HuH-7.5 (cell line): ENCODE data around the gene OSBPL2.

Experiments used
- DNase-seq: peaks from one replicate; pipeline ENCODE4 v3.0.0; 2011; ENCODE audit warnings: low spot score

OSBPL2 gene

DNA sequence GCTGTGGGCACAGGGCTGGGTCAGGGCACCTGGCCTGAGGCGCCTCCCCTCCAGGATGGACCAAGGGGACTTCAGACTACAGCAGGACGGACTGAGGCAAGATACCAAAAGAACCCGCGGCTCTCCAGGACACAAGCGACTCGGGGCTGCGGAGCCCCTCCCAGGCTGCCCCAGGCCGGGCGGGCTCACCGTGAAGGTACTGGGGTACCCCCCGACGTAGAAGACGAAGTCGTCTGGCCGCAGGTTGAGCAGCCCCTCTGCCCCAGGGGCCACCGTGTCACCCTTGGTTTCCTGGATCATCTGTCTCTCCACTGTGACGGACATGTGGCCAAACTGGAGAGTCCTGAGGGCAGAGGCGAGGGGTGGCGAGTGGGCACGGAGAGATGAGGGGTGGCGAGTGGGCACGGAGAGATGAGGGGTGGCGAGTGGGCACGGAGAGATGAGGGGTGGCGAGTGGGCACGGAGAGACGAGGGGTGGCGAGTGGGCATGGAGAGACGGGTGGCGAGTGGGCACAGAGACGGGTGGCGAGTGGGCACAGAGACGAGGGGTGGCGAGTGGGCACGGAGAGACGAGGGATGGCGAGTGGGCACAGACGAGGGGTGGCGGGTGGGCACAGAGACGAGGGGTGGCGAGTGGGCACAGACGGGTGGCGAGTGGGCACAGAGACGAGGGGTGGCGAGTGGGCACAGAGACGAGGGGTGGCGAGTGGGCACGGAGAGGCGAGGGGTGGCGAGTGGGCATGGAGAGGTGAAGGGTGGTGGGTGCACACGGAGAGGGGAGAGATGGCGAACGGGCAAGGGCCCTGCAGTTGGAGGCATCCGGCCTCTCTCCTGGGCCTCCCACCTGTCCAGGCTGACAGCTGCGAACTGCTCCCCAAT is 75.4 kb downstream of the OSBPL2 start:
- DNase-seq = no peak

DNA sequence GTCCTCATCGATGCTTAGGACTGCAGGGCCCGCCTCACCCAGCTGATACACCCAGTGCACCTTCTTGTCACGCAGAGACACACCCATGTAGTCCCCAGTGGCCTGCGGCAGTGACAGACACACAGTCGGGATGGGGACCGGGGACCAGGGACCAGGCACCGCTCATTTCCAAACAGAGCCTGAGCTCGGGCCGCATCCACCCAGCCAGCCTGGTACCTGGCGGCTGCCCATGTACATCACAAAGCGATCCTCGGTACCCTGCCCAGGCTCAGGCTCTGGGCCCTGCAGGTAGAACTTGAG is 76.0 kb downstream of the OSBPL2 start:
- no peak for DNase-seq

DNA sequence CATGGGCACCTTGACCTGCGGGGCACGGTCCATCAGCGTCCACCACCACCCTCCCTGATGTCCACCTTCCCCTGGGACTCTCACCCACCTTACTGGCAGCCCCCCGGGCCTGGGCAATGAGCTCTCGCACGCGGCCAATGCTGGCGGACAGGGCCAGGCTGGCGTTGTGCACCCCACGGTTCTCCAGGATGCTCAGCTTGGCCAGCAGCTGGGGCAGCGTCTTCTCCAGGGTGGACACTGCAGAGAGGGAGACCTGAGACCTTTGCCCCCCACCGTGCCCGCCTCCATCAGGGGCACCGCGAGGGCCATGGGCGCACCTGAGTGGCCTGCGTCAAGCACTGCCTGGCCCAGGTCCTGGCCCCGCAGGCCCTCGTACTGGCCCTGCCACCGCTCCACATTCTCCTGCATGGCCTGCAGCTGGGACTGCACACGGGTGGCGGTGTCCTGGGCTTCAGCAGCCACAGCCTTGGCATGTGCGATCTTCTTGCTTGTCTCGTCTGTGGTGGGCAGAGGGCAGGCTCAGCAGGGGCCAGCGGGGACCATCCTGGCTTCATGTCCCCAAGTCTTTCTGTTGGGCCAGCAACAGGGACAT is 76.5 kb downstream of the OSBPL2 start:
- no peak for DNase-seq

DNA sequence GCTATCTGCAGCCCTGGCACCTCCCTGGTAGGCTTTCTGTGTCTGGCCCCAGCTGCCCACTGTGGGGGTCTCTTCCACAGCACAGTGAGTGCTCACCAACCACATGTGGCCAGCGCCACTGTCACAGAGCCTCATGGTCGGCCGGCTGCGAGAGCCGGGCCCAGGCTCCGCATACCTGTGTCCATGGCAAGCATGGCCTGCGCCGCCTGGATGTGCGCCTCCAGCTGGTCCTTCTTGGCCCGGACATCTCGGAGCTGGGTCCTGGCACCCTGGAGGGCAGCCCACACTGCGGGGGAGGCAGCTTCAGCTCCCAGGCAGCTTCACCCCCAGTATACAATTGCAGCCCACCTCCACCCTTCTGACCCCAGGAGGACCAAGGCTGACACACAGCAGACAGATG is 77.5 kb downstream of the OSBPL2 start:
- no peak for DNase-seq

DNA sequence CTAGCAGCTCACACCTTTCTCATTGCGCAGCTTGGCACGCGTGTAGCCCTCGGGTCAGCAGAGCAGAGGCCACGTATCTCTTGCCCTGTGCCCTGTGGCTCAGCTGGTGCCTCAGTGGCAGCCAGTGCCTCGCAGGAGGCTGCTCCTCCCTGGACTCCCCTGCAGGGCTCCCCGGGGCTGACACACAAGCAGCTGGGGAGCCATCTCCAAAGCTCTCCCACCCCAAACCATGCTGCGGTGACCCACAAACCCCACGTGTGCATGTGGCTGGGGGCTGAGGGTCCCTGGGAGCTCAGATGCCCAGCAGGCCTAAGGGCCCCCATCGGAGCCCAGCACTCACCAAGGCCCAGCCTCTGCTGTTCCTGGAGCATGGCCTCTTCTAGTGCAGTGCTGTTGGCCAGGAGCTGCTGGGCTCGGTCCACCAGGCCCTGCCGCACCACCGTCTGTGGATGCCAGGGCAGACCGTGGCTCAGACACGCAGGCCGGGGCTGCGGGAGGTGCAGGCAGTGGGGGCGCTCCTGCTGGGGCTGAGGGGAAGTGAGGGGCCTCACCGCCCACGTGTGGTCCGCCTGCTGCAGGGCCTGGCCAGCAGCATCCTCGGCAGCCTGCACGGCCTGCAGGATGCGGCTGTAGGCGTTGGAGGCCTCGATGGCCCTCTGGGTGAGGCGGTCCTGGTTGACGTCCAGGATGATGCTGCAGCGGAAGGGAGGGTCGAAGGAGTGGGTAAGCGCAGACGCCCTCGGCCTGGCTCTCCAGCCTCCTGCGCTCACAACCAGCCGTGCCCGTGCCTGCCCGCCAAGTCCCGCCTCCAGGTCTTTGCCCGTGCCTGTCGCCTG is 78.2 kb downstream of the OSBPL2 start:
- DNase-seq = no peak

DNA sequence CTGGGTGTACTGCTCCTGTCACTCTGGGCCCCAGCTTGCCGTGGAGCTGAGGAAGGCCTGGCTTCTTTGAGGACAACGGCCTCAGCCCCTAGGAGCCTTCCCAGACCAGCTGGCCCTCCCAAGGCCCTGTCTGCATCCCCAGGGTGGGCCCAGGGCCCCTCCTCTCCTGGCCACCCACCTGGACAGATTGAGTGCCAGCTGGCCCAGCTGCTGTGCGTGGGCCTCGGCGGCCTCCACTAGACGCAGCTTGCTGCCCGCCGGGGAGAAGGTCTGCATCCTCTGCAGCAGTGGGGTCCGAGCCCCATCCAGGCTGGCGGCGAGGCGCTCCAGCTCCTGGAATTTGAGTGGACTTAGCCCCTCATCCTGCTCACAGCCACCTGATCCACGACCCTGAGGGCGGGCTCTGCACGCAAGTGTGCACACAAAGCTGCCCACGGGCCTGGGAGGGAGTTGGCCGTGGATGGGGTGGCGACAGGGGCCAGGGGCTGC is 78.9 kb downstream of the OSBPL2 start:
- no peak for DNase-seq

DNA sequence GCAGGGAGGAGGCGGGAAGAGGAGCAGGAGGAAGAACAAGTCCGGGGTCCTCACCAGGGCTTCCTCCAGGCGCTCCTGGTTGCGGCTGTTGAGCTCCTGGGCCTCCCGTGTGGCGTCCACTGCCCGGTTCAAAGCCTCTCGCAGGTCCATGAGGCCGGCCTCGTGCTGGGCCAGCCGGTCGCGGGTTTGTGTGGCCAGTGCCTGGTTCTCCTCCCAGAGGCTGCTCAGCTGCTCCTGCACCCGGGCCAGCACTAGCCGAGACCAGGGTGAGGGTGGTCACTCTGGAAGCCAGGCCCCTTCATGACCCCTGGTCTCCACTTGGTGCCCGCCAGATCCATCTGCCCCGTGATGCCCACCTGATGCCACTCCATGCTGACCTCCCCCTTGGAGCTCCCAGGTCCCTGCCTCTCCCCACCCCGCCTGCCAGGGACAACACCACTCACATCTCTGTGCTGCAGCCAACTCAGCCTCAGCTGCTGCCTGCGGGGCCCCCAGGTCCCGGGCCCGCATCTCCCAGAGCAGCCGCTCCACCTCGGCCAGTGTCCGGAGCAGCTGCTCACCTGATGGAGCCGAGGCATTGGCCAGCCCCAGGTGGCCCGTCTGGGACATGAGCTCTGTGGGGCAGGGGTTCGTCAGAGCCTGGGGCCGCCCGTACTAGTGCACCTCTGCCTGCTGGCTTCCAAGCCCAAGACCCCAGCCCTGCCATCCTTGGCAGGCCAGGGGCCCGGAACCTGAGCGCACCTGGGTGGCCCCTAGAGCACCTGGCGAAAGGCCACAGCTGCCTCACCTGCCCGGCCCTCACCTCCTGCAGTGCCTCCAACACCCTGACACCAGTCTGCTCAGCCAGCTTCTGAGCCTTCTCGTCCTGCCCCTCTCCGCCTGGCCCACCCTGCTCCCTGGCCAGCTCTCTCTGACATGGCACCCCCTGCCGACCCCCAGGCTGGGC is 80.4 kb downstream of the OSBPL2 start:
- no peak for DNase-seq

DNA sequence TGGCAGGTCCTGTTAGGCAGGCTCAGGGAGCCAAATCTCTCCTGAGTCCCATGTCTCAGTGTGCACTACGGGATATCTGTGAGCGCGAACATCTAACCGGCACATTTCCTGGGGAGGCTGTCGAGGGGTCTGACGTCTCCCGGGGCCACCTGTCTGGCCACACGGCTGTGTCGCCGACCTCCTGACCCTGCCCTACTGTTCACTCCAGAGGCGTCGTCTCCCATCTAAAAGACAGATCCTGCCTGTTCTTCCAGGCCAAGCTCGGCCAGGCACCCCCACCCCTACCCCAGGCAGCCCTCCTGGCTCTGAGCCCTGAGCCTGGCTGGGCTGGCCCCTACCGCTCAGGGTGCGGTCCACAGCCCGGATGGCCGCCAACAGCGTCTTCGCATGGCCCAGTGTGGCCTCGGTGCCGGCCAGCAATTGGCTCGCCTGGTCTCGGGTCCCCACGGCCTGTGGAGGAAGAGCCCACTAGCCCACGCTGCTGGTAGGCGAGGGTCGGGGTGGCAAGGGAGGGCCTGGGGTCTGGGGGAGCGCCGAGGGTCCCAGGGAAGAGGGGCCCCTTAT is 81.1 kb downstream of the OSBPL2 start:
- DNase-seq = no peak

DNA sequence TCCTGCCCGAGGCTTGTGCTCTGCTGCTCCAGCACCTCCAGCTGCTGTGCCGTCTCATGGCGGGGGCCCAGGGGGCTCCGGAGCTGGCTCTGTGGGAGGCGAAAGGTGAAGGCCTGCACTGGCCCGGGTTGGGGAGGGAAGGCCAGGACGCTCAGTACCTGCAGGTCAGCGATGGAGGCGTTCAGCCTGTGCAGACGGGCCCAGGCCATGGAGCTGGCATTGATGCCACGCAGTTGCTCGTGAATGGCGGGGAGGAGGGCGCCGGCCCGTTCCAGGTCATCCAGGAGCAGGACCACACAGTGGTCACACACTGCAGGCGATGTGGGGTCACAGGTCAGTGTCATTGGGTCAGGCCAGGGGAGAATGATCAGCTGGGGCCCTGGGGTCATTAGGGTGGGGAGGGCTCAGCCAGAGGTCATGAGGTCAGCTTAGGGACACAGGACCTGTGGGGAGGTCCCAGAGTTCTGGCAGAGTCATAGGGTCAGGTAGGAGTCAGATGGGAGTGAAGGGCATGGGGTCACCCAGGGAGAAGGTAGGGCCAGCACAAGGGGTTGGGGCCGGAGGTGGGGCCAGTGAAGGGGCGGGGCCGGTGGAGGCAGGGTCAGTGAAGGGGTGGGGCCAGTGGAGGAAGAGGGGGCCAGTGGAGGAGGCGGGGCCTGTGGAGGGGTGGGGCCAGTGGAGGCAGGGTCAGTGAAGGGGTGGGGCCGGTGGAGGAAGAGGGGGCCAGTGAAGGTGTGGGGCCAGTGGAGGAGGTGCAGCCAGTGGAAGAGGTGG is 82.4 kb downstream of the OSBPL2 start:
- no peak for DNase-seq

DNA sequence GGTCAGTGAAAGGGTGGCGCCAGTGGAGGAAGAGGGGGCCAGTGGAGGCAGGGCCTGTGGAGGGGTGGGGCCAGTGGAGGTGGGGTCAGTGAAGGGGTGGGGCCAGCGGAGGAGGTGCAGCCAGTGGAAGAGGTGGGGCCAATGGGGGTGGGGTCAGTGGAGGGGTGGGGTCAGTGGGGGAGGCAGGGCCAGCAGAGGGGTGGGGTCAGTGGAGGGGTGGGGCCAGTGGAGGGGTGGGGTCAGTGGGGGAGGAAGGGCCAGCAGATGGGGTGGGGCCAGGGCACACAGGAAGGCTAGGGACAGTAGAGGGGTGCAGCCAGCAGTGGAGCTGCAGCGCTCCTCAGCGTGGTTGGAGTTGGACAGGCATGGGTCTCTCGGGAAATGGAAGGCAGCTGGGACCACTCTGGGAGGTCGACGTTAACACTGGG is 83.2 kb downstream of the OSBPL2 start:
- DNase-seq = no peak

DNA sequence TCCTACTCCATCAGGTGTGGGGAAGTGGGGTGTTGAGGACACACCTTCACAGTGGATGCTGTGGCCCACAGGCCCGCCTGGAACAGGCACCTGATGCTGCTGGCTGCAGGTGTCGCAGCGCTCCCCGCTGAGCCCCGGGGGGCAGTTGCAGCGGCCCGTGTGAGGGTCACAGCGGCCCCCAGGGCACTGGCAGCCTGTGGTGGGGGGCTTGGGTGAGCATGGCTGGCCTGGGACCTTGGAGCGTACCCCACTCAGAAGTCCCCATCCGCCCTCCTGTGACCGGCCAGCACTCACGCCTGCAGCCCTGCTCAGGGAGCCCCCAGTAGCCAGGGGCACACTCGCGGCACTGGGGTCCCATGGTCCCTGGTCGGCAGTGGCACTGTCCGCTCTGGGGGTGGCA is 83.7 kb downstream of the OSBPL2 start:
- DNase-seq = no peak

DNA sequence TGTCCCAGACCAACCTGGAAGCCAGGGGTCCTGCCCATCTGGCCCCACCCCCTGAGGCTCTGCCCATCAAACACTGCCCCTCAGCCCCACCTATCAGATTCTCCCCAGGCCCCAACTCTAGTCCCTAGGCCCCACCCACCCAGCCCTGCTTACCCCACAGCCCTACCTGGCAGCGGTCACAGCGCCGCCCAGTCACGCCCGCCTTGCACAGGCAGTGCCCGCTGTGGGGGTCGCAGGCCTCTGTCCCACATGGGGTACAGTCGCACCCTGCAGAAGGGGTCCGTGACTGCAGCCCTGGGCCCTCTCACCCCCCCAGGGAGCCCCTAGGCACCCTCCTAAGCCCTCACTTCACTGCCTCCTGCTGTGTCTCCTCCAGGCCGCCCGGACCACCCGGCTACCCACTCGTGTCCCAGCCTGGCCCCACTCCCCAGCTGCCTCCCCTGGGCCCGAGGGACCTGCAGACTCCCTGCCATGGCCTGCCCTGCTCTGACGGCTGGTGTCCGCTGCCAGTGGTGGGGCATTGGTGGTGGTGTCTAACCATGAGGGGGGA is 84.2 kb downstream of the OSBPL2 start:
- no peak for DNase-seq

DNA sequence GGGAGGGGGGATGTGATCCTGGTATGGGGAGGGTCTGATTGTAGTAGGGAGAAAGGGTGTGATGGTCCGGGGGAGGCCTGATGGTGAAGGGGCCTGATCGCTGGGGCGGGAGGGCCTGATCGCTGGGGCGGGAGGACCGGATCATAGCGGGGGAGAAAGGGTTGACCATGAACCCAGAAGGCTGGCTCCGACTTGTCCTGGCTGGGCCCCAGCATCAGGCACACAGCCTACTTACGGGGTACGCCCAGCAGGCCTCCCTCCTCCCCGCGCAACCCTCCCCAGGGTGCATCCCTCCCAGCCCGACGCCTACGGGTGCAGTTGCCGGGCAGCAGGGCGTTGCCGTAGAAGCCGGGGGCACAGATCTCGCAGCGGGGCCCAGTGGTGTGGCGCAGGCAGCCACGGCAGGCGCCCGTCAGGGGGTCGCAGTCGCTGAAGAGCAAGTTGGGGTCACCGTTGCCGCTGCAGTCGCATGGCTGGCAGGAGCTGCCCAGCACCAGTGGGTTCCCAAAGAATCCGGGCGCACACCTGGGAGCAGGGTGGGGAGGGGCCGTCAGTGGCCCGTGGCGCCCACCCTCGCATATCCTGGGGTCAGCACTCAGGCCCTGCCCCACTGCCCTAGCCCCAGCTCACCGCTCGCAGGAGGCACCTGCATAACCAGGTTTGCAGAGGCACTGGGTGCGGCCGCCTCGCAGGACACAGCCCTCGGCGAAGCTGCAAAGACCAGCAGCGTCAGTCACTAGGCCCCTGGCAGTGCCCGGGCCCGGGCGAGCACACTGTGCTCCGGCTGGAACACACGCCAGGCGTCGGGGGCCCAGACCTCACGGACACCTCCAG is 85.0 kb downstream of the OSBPL2 start:
- DNase-seq = no peak

DNA sequence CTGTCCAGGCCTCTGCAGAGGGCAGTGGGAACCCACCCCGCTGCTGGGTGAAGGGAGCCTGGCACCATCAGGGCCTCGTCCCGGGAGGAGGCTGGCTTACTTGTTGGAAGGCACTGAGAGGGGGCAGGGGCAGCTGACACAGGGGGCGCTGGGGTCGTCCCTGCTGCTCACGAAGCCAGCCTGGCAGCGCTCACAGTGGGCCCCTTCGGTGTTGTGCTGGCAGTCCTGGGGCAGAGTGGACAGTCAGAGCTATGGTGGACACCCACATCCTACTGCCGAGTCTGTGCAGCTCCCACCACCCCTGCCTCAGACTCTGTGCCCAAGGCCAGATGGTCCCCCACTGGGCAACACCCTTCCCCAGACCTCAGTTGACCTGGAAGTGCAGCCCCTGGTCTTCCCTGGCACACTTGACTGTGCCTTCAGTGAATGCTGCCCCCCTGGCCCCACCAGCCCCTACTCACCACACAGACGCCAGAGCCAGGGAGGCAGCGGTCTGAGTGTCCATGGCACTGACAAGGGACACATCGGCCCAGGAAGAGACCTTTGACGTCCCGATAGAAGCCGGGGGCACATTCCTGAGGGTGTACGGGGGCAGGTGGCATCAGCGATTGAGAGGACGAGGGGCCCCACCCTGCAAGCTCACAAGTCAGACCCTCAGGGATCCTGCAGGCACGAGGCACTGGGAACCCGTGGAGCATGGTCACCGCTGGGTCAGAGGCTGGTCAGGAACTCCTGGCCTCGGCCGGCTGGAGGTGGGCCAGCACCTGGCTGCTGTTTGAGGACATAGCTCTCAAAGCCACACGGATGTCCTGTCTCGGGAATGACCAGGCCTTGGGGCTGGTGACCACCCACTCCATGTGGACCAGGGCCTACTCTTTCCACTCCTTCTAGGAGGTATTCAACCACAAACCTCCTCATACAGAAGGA is 85.9 kb downstream of the OSBPL2 start:
- DNase-seq = no peak

DNA sequence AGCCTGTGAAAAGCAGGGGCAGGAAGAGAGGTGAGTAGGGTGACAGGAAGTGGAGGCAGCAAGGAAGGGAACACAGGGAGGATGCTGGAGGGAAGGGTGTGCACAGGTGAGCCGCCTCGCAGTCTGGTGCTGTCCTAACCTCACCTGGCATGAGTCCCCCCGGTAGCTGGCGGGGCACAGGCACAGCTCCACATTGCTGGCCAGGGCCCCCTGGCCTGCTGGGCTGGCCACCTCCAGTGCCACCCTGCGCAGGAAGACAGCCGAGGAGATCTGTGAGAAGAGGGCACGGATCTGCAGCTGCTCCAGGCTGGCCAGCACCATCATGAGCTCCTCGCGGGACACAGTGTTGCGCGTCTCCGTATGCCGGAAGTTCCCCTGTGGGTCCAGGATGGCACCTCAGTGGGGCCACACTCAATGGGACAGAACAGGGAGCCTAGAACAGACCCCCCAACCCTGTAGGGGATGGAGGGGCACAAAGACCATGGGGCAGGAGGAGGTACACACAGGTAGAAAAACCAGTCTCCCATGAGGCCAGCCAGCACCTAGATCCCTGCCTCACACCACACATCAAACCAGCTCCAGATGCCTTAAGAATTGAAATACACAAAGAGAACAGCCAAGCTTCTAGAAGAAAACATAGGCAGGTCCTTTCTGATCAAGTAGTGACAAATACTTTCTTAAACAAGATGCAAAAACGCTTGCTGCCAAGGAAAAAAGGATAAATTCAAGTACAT is 87.0 kb downstream of the OSBPL2 start:
- DNase-seq = no peak

DNA sequence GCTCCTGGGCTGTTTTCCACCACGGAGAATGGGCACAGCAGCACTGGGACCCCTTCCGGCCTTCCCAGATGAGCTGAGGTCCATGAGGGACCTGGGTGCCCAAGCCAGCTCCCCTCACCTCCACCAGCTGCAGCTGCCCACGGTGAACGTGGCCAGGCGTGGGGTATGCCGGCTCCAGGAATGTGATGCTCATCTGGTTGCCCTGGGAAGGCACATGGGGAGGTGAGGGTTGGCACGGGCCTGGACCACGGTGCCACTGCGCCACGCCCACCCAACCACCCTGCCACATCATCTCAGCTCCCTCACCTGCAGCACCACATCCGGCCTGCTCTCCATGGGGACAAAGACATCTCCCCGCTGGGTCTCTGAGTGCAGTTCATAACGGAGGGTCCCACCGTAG is 88.2 kb downstream of the OSBPL2 start:
- no peak for DNase-seq

DNA sequence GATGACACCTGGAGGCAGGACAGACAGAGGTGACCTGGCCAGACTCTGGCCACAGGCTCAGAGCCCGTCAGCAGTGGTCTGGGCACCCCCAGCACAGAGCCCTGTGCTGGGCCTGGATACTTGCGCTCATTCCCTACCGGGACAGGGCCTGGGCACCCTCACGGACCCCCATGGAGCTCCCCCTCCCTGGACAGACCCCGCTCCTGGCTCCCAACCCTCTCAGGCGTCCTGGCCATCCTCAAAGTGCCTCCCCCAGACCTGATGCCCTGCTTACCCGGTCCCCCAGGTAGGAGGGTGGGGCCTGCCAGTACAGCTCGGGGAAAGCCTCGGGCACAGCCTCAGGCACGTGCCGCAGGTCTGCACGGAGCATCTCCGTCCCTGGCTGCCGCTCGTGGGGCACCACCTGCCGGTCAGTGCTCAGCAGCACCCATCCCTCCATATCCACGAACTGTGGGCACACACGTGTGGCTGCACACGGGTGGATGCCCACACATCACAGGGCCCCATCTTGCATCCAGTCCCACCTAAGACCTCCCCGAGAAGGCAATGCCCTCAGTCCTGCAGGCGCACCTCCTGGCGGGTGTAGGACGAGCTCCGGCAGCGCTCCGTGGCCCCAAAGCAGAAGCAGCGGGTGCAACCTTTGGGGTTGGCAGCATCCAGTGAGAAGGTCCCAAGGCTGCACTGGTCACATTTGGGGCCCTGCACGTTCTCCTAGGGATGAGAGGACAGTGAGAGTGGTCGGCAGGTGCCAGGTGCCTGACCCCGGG is 88.8 kb downstream of the OSBPL2 start:
- no peak for DNase-seq
